MM.1S (cell line): ENCODE data around the gene SLC6A11.

Experiments
- DNase-seq: peaks from one replicate; pipeline ENCODE4 v3.0.0-alpha.2; 2015
- H2AFZ ChIP-seq: fragments of 300-600 bp; sonication (generic); 2 replicates; pipeline ENCODE4 v1.6.0; 2016; ENCODE audit warnings: antibody characterized with exemption, low read length
- H3F3A ChIP-seq: fragments of 300-600 bp; sonication (generic); 2 replicates; pipeline ENCODE4 v1.6.1; 2016; ENCODE audit warnings: mild to moderate bottlenecking, antibody characterized with exemption, low read length, moderate library complexity, mixed read lengths; ENCODE audit not compliant: insufficient read depth
- H3K27ac ChIP-seq: fragments of 300-600 bp; sonication (generic); 2 replicates; pipeline ENCODE4 v1.5.1; 2016; ENCODE audit warnings: mild to moderate bottlenecking, low read length
- H3K27me3 ChIP-seq: fragments of 300-600 bp; sonication (generic); replicated peaks from 2 replicates; pipeline ENCODE4 v1.6.0; 2016; ENCODE audit warnings: low read length; ENCODE audit not compliant: insufficient read depth
- H3K36me3 ChIP-seq: fragments of 300-600 bp; sonication (generic); replicated peaks from 2 replicates; pipeline ENCODE4 v1.6.1; 2016; ENCODE audit warnings: mild to moderate bottlenecking, low read length, mixed read lengths; ENCODE audit not compliant: insufficient read depth
- H3K4me1 ChIP-seq: fragments of 300-600 bp; sonication (generic); 2 replicates; pipeline ENCODE4 v1.6.1; 2016; ENCODE audit warnings: low read length, mixed read lengths
- H3K4me2 ChIP-seq: fragments of 300-600 bp; sonication (generic); 2 replicates; pipeline ENCODE4 v1.6.0; 2016; ENCODE audit warnings: low read depth, low read length
- H3K4me3 ChIP-seq: fragments of 300-600 bp; sonication (generic); 2 replicates; pipeline ENCODE4 v1.5.1; 2016; ENCODE audit warnings: low read length, mixed read lengths
- H3K79me2 ChIP-seq: fragments of 300-600 bp; sonication (generic); 2 replicates; pipeline ENCODE4 v1.6.1; 2016; ENCODE audit warnings: mixed run types, low read length, mixed read lengths
- H3K9ac ChIP-seq: fragments of 300-600 bp; sonication (generic); 2 replicates; pipeline ENCODE4 v1.6.1; 2016; ENCODE audit warnings: low read length, mixed read lengths
- H3K9me2 ChIP-seq: fragments of 300-600 bp; sonication (generic); replicated peaks from 2 replicates; pipeline ENCODE4 v1.6.1; 2016; ENCODE audit warnings: mild to moderate bottlenecking, low read length, mixed read lengths; ENCODE audit not compliant: insufficient read depth
- H3K9me3 ChIP-seq: fragments of 300-600 bp; sonication (generic); replicated peaks from 2 replicates; pipeline ENCODE4 v1.6.1; 2016; ENCODE audit warnings: mild to moderate bottlenecking, low read length, mixed read lengths; ENCODE audit not compliant: insufficient read depth
- H4K20me1 ChIP-seq: fragments of 300-600 bp; sonication (generic); 2 replicates; pipeline ENCODE4 v1.6.1; 2016; ENCODE audit warnings: mild to moderate bottlenecking, low read length, moderate library complexity, mixed read lengths; ENCODE audit not compliant: insufficient read depth
- EZH2 ChIP-seq: fragments of 300-600 bp; sonication (generic); optimal IDR thresholded peaks from 2 replicates; pipeline ENCODE3; 2017; ENCODE audit warnings: low read depth, mild to moderate bottlenecking, antibody characterized with exemption, low read length, mixed read lengths
- EZH2phosphoT487 ChIP-seq: fragments of 300-600 bp; sonication (generic); IDR thresholded peaks from 2 replicates; pipeline ENCODE4 v1.6.1; 2018; ENCODE audit warnings: antibody characterized with exemption, low read length
- TF ChIP-seq, protein P1 (sequence below): fragments of 300-600 bp; sonication (generic); IDR thresholded peaks from 2 replicates; pipeline ENCODE4 v1.5.1; 2016; ENCODE audit warnings: antibody characterized with exemption, low read length, mixed read lengths

Gene SLC6A11

DNA sequence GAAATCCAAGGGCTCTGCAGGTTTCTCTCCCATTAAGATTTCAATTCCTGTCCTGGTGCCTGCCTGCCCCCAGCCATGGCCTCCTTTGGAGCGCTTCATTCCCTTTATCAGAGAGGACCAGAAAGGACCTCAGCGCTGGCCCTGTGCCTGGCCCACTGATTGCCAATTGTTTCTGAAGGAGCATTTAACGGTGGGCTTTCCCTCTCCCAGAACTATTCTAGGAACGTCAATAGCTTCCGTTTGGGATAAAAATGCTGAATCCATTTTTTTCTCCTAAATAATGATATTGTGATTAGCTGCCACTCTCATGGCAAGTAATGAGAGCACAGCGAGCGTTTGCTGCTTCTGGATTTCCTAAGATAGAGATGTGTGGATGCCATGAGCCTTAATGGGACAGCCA, 164.3 kb downstream of the SLC6A11 start:
- TF ChIP-seq EZH2phosphoT487 (no peak), EZH2 (no peak)
- TF ChIP-seq, protein P1, sequence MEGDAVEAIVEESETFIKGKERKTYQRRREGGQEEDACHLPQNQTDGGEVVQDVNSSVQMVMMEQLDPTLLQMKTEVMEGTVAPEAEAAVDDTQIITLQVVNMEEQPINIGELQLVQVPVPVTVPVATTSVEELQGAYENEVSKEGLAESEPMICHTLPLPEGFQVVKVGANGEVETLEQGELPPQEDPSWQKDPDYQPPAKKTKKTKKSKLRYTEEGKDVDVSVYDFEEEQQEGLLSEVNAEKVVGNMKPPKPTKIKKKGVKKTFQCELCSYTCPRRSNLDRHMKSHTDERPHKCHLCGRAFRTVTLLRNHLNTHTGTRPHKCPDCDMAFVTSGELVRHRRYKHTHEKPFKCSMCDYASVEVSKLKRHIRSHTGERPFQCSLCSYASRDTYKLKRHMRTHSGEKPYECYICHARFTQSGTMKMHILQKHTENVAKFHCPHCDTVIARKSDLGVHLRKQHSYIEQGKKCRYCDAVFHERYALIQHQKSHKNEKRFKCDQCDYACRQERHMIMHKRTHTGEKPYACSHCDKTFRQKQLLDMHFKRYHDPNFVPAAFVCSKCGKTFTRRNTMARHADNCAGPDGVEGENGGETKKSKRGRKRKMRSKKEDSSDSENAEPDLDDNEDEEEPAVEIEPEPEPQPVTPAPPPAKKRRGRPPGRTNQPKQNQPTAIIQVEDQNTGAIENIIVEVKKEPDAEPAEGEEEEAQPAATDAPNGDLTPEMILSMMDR, result no peak
- Histone ChIP-seq H3K4me2 (no peak overlapping the region), H3K27ac (no peak overlapping the region), H2AFZ (no peak overlapping the region), H3K9ac (no peak overlapping the region), H3K27me3 (peaks cover 7% of the 10 kb centered on the region), H3K79me2 (no peaks in the 10 kb centered on the region), H3F3A (no peaks in the 10 kb centered on the region), H3K4me1 (no peaks in the 10 kb centered on the region), H3K9me2 (no peaks in the 10 kb centered on the region), H4K20me1 (no peaks in the 10 kb centered on the region), H3K36me3 (no peaks in the 10 kb centered on the region), H3K4me3 (no peak overlapping the region), H3K9me3 (no peaks in the 10 kb centered on the region)
- no peak for DNase-seq

GRCh38 chr3:10981031-10981430, 165.0 kb downstream of the SLC6A11 start:
- Histone ChIP-seq H3K4me3 (no peak overlapping the region), H3K36me3 (no peaks in the 10 kb centered on the region), H3K27me3 (peaks cover 7% of the 10 kb centered on the region), H3K9ac (no peak overlapping the region), H3K4me1 (no peaks in the 10 kb centered on the region), H3F3A (no peaks in the 10 kb centered on the region), H3K4me2 (no peak overlapping the region), H3K79me2 (no peaks in the 10 kb centered on the region), H3K9me2 (no peaks in the 10 kb centered on the region), H3K9me3 (no peaks in the 10 kb centered on the region), H2AFZ (no peak overlapping the region), H4K20me1 (no peaks in the 10 kb centered on the region), H3K27ac (no peak overlapping the region)
- TF ChIP-seq, protein P1, result no peak
- TF ChIP-seq EZH2phosphoT487 (no peak), EZH2 (no peak)
- no peak for DNase-seq

DNA sequence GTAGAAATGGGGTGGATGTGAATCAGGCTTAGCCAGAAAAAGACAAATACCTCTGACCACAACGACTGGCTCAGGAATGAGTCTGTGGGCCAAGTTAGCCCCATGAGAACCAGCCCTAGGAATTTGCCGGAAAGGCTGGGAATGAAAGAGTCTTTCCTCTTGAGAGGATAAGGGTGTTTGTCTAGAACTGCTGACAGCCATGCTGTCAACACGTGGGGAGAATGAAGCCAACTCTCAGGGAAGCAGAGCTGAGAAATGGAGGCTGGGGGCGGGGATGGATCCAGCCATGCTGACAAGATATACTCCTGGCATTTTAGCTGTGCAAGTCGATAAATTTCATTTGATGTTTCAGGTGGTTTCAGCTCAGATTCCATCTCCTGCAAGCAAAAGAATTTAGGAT, 165.9 kb downstream of the SLC6A11 start:
- no peak overlapping the region for H3K27ac ChIP-seq
- peaks cover 7% of the 10 kb centered on the region for H3K27me3 ChIP-seq
- no peaks in the 10 kb centered on the region for H3F3A ChIP-seq
- H3K9me3 ChIP-seq, result no peaks in the 10 kb centered on the region
- no peak overlapping the region for H2AFZ ChIP-seq
- no peak overlapping the region for H3K4me3 ChIP-seq
- no peaks in the 10 kb centered on the region for H3K79me2 ChIP-seq
- H3K4me1 ChIP-seq, result no peaks in the 10 kb centered on the region
- no peak for DNase-seq
- H3K9me2 ChIP-seq, result no peaks in the 10 kb centered on the region
- H3K9ac ChIP-seq, result no peak overlapping the region
- TF ChIP-seq EZH2phosphoT487, result no peak
- TF ChIP-seq EZH2, result no peak
- TF ChIP-seq, protein P1, result no peak
- H3K36me3 ChIP-seq, result no peaks in the 10 kb centered on the region
- no peaks in the 10 kb centered on the region for H4K20me1 ChIP-seq
- no peak overlapping the region for H3K4me2 ChIP-seq

DNA sequence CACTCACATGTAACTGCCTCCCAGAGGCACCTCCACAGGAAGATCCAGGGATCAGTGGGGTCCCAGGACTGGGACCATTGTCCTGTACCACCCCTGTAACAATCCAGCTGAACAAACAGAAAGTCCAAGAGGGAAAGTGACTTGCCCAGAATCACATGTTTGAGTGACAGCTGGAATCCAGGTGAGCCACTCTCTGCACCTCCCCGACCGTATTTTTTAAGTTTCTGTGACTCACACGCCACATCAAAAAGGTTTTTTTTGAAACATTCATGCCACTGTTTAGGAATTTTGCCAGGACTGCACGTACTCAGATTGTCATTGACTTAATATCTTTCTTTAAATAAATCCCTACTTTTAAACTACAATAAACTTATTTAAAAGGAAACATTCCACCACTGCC, 166.8 kb downstream of the SLC6A11 start:
- Histone ChIP-seq H2AFZ (no peak overlapping the region), H3K27me3 (peaks cover 7% of the 10 kb centered on the region), H3K4me2 (no peak overlapping the region), H3K4me3 (no peak overlapping the region), H3K27ac (no peak overlapping the region), H3K36me3 (no peaks in the 10 kb centered on the region), H3K79me2 (no peaks in the 10 kb centered on the region), H3K9ac (no peak overlapping the region), H3K4me1 (no peaks in the 10 kb centered on the region), H4K20me1 (no peaks in the 10 kb centered on the region), H3F3A (no peaks in the 10 kb centered on the region), H3K9me3 (no peaks in the 10 kb centered on the region), H3K9me2 (no peaks in the 10 kb centered on the region)
- no peak for DNase-seq
- TF ChIP-seq EZH2phosphoT487, result no peak
- no peak for TF ChIP-seq EZH2
- TF ChIP-seq, protein P1, result no peak
